Measurements from ENCODE around the gene COL6A1.
"Not testable (repeated sequence)": the region's sequence is repeated elsewhere in the genome, so short reads cannot be mapped to it uniquely, and the experiment has no call there.

Gene COL6A1

DNA sequence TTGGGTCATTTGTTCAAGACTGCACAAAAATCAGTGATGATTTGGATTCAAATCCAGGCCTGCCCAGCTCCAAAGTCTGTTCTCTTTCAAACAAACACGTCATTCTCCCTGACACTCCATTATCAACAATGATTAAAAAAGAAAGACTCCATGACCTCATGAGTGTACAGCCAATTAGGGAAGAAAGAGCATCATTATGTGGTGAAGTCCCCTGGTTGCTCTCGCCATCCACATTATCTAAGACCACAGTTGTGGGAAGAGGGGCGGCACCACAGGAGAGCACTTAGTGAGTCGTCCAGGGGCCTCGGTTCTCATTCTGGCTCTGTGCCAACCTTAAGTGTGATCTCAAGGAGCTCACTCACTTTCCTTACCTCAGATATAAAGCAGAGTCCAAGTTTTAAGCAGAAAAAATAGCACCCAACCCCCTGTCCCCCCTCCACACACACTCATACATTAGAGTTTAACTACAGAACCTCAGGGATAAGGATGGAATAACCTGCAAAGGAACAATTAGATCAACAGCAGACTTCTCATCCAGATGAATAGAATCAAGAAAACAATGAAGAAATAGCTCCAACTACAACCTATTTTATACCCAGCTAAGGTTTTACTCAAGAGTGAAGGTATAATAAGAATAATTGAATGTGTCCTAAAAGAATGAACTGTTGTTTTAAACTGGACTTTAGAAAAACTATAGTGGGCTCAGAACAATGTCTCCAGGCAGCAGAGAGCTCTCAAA, 47.8 kb downstream of the COL6A1 start:
- no peak for DNase-seq (ENCODE audit: low spot score)

GRCh38 chr21:46031484-46031883, 49.9 kb downstream of the COL6A1 start:
- no peak for DNase-seq (ENCODE audit: low spot score)

- no peak for DNase-seq (ENCODE audit: low spot score)
These were observed 50.5 kb downstream of the COL6A1 start for GRCh38 chr21:46032100-46032499.

DNA sequence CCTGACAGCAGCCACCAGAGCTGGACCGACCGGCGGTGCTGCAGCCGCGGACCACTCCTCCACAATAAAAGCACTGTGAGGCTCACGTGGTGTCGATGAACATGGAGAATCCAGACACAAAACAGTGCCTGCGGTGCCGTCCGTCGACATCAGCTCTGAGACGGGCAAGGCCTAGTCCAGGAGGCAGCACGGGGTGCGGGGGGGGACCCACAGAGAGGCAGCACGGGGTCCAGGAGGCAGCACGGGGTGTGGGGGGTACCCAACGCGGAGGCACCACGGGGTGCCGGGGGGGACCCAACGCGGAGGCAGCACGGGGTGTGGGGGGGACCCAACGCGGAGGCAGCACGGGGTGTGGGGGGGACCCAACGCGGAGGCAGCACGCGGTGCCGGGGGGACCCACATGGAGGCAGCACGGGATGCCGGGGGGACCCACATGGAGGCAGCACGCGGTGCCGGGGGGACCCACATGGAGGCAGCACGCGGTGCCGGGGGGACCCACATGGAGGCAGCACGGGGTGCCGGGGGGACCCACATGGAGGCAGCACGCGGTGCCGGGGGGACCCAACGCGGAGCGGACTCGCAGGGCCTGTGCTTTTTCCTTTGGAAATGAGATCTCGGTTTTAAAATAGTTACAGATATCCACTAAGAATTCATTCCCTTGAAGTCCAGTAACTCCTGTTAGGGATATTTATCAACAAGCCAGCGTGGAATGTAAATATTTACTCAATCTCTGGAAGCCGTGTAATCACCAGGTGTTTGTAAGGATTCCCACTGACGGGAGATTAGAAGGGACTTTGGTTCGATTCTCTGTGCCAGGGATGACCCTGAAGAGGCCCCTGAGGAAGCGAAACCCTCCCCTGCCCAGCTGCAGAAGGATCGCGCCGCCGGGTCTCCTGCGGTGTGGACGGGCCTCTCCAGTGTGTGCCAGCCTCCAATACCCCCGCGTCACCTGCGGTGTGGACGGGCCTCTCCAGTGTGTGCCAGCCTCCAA, 52.1 kb downstream of the COL6A1 start:
- DNase-seq (ENCODE audit: low spot score) = no peak

- DNase-seq (ENCODE audit: low spot score) = peak; percentile 89
These were observed 54.5 kb downstream of the COL6A1 start for GRCh38 chr21:46035809-46036695.

GRCh38 chr21:46036696-46037330, 55.2 kb downstream of the COL6A1 start:
- DNase-seq (ENCODE audit: low spot score) = no peak

- DNase-seq (ENCODE audit: low spot score) = no peak
These were observed 56.1 kb downstream of the COL6A1 start for GRCh38 chr21:46037331-46038325.

DNA sequence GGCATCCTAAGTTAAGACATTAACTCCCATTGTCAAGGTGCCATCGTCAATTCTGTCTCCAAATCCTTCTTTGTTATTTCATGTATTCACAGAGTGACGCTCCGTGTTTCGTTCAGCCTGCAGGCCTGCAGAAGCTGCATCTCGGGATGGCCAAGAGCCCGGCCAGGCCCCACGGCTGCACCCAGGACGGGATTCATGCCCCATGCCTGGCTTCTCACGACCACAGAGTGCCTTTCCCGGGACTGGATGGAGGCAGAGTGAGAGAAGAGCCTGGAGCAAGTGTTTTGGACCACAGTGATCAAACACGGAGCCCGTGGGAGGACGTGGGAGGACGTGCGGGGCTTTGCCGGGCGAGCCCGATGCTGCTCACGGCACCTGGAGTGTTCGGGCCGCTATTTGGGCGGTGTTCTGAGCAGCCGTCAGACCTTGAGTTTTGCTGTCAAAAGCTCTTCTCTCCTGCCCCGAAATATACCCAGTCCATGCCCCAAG, 56.8 kb downstream of the COL6A1 start:
- DNase-seq (ENCODE audit: low spot score) = no peak

- peak; percentile 65 for DNase-seq (ENCODE audit: low spot score)
These were observed 57.4 kb downstream of the COL6A1 start for GRCh38 chr21:46038871-46039397.

- no peak for DNase-seq (ENCODE audit: low spot score)
These were observed 58.5 kb downstream of the COL6A1 start for GRCh38 chr21:46039891-46040660.

- DNase-seq (ENCODE audit: low spot score) = no peak
These were observed 59.1 kb downstream of the COL6A1 start for GRCh38 chr21:46040707-46041106.

GRCh38 chr21:46041183-46041582, 59.6 kb downstream of the COL6A1 start:
- no peak for DNase-seq (ENCODE audit: low spot score)

GRCh38 chr21:46045154-46045553, 63.6 kb downstream of the COL6A1 start:
- no peak for DNase-seq (ENCODE audit: low spot score)

DNA sequence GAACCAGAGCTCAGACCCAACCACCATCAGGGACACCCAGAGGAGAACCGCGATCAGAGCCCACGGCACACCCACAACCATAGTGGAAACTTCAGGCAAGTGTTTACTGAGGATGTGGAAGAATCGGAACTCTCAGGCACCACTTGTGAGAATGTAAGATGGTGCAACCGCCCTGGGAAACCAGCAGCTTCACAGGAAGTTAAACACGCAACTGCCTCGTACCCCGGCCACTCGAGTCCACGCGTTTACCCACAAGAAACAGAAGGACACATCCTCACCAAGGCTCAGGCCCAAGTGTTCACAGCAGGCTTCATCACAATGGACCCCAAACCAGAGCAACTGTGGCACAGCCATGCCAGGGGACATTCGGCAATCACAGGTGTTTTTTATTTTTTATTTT, 64.9 kb downstream of the COL6A1 start:
- no peak for DNase-seq (ENCODE audit: low spot score)

- not testable (repeated sequence) for DNase-seq (ENCODE audit: low spot score)
These were observed 65.3 kb downstream of the COL6A1 start for GRCh38 chr21:46046906-46047305.

- DNase-seq (ENCODE audit: low spot score) = peak; percentile 93
These were observed 67.6 kb downstream of the COL6A1 start for GRCh38 chr21:46048926-46049889.

- no peak for DNase-seq (ENCODE audit: low spot score)
These were observed 68.5 kb downstream of the COL6A1 start for GRCh38 chr21:46049890-46050667.
